ENCODE measurements around the gene FOXJ3. TPM values are rescaled to one million over a fixed set of nuclear protein-coding genes. Genes with fewer than 3 reads are reported as not detected.
A peak's percentile ranks its signal among the peaks of the same experiment; 100 is the strongest.

FOXJ3 gene
- total RNA-seq, 2 experiments from 2014 or later = 41.5 to 44.5 TPM

DNA sequence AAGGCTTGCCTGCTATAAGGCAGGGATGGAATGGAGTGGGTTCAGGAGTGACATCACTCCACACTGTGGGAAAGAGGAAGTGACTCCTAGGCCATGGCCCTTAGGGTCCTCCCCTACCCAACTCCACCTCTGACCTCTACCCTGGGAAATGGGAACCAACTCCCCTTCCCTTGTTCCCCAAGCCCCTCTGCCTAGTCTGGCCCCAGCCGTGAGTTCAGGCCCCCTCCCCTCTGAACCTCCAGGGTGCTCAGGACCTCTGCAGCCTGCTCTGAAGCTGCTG lies 166.7 kb downstream of the FOXJ3 start:
- H3K9me3 Mint-ChIP-seq (ENCODE audit: insufficient read depth) = no peaks in the 10 kb centered on the region
- no peak overlapping the region for H3K4me3 Mint-ChIP-seq
- no peaks in the 10 kb centered on the region for H3K27me3 Mint-ChIP-seq (ENCODE audit: low read depth)
- ChIA-PET CTCF (no interaction called here), POLR2A (no interaction called here)
- no peak for DNase-seq
- H3K4me1 Mint-ChIP-seq (ENCODE audit: low read depth) = no peaks in the 10 kb centered on the region
- no peak for ATAC-seq
- H3K36me3 Mint-ChIP-seq (ENCODE audit: low read depth) = no peaks in the 10 kb centered on the region
- no peak overlapping the region for H3K27ac Mint-ChIP-seq

DNA sequence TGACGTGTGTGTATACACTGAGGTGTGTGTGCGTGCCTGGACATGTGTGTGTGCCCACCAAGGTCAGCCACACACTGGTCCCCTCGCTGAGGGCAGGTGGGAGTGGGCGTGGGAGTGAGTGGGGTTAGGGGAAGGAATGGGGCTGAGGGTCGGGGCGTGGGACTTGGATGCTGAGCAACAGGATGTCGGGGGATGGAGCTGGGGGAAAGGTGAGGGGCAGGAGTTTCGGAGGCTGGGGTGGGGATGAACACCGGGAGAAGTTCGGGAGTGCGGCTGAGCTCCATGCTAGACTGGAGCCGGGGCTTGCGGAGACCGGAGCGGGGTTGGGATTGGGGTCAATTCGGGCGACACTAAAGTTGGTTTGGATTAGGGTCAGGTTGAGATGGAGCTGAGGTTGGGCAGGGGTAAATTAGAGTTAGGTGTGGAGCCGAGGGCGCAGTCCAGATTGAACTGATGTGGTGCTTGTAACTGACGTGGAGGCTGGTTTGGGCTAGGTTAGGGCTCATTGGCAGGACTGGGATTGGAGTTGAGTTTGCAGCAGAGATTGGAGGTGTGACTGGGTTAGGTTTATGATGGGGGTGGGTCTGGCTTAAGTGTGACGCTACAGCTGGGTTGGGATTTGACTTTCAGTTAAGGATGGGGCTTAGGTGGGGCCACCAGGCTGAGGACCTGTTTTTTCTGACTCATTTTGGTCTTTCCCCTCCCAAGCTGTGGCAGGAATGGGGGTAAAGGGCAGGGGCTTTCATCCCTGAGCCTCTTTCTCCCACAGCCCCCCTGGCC lies 167.2 kb downstream of the FOXJ3 start:
- POLR2A ChIA-PET = no interaction called here
- ATAC-seq (no peak), DNase-seq (no peak)
- CTCF ChIA-PET = no interaction called here
- Mint-ChIP-seq H3K4me1 (ENCODE audit: low read depth) (no peaks in the 10 kb centered on the region), H3K36me3 (ENCODE audit: low read depth) (no peaks in the 10 kb centered on the region), H3K4me3 (no peak overlapping the region), H3K27ac (no peak overlapping the region), H3K9me3 (ENCODE audit: insufficient read depth) (no peaks in the 10 kb centered on the region), H3K27me3 (ENCODE audit: low read depth) (no peaks in the 10 kb centered on the region)

DNA sequence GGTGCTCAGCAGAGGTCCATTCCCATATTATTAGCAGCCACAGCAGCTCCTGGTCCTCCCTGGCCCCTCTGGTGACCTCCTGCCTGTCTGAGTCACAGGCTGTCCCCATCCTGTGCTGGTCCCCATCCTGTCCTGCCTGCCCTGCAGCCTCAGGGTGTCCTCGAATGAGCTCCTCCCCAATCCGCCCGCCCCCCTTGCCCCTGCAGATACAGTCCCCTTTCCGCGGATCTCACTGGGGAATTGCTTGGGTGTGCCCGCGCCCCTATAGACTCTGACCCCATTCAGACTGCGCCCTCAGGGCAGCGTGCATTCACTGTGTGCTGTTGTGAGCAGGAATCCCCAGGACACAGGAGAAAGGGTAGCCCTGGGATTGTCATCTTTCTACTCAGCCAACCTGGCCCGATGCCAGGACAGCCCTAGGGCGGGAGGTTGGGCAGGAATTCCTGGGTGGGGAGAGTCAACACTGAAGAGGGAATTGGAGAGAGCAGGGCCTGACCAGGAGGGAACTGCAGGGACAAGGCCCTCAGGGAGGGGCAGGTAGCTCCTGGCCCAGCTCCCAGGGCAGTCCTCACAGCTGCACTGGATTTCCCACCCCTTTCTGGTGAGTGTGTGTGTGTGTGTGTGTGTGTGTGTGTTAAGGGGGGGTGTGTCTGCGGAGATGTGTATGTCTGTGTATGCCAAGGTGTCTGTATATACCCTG lies 169.4 kb downstream of the FOXJ3 start:
- no peak for ATAC-seq
- ChIA-PET POLR2A (no interaction called here), CTCF (interaction anchor here (6.1 kb wide), 1 partner anchor 7 kb away, joined by 32 read pairs; no protein-coding TSS in a partner anchor)
- Mint-ChIP-seq H3K4me3 (no peak overlapping the region), H3K27ac (no peak overlapping the region), H3K27me3 (ENCODE audit: low read depth) (peaks cover 4% of the 10 kb centered on the region), H3K9me3 (ENCODE audit: insufficient read depth) (peaks cover 10% of the 10 kb centered on the region), H3K36me3 (ENCODE audit: low read depth) (no peaks in the 10 kb centered on the region), H3K4me1 (ENCODE audit: low read depth) (peaks cover 6% of the 10 kb centered on the region)
- DNase-seq = no peak

DNA sequence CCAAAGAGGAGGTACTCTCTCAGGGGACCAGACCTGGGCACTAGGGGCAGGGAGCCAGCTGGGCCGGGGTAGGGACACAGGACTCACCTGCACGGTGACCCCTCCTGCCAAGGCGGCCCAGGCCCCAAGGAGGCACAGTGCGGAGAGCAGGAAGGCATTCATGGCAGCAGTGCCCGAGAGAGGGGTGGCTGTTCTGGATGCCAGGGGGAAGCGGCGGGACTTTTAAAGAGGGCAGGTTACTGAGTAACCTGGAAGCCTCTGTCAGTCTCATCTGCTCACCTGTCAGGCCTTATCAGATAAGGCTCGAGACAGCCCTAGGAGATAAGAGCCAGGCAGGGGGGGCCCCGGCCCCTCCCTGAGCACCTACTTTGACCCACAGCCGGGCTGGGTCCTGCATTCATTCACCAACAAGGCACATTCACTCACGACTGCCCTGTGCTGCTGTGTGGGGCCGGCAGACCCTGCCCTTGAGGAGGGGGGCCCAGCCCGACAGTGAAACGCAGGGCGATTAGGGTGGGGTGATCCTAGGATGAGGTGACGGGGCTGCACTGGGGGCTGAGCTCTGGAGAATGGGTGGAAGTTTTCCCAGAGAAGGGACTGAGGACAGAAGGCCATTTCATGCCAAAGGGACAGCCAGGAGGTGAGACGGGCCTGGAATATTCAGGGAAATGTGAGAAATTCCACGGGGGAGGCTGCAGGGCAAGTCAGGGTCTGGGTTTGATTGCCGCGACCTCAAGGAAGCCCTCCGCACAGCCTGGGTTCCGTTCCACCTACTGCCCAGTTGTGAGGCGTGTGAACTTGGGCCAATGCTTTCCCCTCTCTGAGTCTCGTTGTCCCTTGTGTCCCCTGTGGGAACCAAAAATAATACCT lies 170.2 kb downstream of the FOXJ3 start, which contains the start of gene GUCA2A:
GUCA2A (minus strand) TSS at position 195 of the 870 bp plus-strand sequence; CDS start at position 162, 33 bp downstream.
- CTCF ChIA-PET = interaction anchor here (6.1 kb wide), 1 partner anchor 8 kb away, joined by 32 read pairs; no protein-coding TSS in a partner anchor
- H3K27me3 Mint-ChIP-seq (ENCODE audit: low read depth) = peaks cover 5% of the 10 kb centered on the region
- H3K4me3 Mint-ChIP-seq = no peak within 1 kb of the TSS
- DNase-seq (no peak), ATAC-seq (no peak)
- no peaks in the 10 kb centered on the region for H3K36me3 Mint-ChIP-seq (ENCODE audit: low read depth)
- H3K27ac Mint-ChIP-seq = no peak within 1 kb of the TSS
- POLR2A ChIA-PET = no interaction called here
- peaks cover 13% of the 10 kb centered on the region for H3K9me3 Mint-ChIP-seq (ENCODE audit: insufficient read depth)
- peaks cover 6% of the 10 kb centered on the region for H3K4me1 Mint-ChIP-seq (ENCODE audit: low read depth)

DNA sequence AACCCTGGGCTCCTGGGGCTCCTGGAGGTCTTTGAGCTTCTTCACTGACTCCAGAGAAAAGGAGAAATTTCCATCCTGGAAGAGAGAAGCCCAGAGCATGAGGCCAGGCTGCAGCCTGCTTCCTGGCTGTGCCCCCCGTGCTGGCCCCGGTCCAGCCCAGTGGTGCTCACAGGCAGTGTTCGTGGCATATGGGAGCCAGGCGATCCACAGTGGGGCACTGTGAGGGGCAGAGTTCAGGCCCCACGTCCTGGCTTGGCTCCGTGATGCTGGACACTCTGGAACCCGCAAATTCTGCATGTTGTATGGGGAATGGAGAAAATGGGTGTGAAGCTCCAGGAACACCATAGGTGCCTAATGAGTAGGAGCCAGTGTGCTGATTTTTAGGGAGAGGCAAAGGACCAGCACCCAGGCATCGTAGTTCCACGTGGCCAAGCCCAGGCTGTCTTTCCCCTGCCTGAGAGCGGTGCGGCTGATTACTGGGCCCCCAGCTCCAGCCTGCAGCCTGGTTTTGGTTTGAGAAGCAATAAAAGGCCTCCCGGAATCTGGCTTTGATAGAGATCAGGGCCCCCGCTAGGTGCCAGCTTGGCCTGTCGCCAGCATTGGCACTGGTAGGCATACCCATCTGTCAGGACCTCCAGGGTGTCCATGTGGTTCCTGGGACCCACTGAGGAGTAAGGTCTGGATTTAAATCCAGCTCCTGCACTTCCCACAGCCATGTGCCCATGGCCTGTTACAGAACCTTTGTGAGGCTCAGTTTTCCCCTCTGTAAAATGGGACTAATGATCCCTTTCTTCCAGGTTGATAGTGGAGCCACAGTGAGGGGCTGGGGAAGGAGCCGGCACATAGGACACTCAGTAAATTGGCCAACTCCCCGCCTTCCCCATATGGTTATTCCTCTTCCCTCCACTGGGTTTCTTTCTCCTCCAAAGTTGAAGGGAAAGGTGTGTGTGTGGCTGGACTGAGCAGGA lies 171.2 kb downstream of the FOXJ3 start:
- Mint-ChIP-seq H3K4me3 (no peak overlapping the region), H3K27ac (no peak overlapping the region), H3K27me3 (ENCODE audit: low read depth) (peaks cover 8% of the 10 kb centered on the region), H3K9me3 (ENCODE audit: insufficient read depth) (peaks cover 13% of the 10 kb centered on the region), H3K36me3 (ENCODE audit: low read depth) (no peaks in the 10 kb centered on the region), H3K4me1 (ENCODE audit: low read depth) (peaks cover 6% of the 10 kb centered on the region)
- ChIA-PET CTCF (interaction anchor here (6.1 kb wide), 1 partner anchor 9 kb away, joined by 32 read pairs; no protein-coding TSS in a partner anchor), POLR2A (no interaction called here)
- DNase-seq (no peak), ATAC-seq (no peak)

DNA sequence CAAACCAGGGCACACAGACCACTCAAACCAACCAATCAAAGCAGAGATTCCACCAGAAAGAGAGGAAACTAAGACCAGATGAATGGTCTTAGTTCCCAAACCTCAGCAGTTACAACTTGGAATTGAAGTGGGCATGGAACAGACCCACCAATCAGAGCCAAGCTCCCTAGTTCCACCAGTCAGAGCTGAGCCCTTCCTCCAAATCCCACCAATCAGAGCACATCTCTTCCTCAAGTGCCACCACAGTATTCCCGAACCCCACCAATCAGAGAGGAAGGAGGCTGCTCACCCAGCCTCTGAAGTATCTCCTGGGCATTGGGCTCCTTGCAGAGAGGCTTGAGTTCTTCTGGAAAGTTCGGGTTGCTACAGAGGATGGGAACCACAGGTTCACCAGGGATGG lies 171.9 kb downstream of the FOXJ3 start:
- H3K4me1 Mint-ChIP-seq (ENCODE audit: low read depth) = peaks cover 6% of the 10 kb centered on the region
- no peak overlapping the region for H3K4me3 Mint-ChIP-seq
- no peak overlapping the region for H3K27ac Mint-ChIP-seq
- ATAC-seq (no peak), DNase-seq (no peak)
- peaks cover 13% of the 10 kb centered on the region for H3K9me3 Mint-ChIP-seq (ENCODE audit: insufficient read depth)
- POLR2A ChIA-PET = no interaction called here
- no peaks in the 10 kb centered on the region for H3K36me3 Mint-ChIP-seq (ENCODE audit: low read depth)
- CTCF ChIA-PET = interaction anchor here (6.1 kb wide), 1 partner anchor 10 kb away, joined by 32 read pairs; no protein-coding TSS in a partner anchor
- H3K27me3 Mint-ChIP-seq (ENCODE audit: low read depth) = peaks cover 8% of the 10 kb centered on the region

DNA sequence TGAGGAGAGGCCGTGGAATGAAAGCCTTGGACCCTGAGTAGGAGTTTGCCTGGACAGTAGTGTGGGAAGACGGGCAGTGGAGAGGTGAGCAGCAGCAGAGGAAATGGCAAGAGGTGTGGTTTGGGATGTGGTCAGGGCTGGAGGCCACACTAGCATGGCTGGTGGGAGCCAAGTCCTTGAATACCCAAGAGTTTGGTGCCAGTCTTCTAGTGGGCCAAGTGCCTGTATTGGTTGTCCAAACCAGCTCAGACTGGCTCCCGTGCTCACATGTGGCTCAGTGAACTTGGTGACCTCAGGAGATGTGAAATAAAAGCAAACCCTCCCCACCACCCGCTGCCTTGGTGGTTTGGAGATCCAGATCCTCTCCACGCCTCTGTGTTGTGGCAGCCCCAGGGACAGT lies 172.9 kb downstream of the FOXJ3 start:
- CTCF ChIA-PET = interaction anchor here (6.1 kb wide), 1 partner anchor 11 kb away, joined by 32 read pairs; no protein-coding TSS in a partner anchor
- Mint-ChIP-seq H3K36me3 (ENCODE audit: low read depth) (no peaks in the 10 kb centered on the region), H3K27me3 (ENCODE audit: low read depth) (peaks cover 8% of the 10 kb centered on the region), H3K27ac (no peak overlapping the region), H3K9me3 (ENCODE audit: insufficient read depth) (peaks cover 13% of the 10 kb centered on the region), H3K4me1 (ENCODE audit: low read depth) (peaks cover 14% of the 10 kb centered on the region), H3K4me3 (no peak overlapping the region)
- DNase-seq (no peak), ATAC-seq (no peak)
- POLR2A ChIA-PET = no interaction called here

DNA sequence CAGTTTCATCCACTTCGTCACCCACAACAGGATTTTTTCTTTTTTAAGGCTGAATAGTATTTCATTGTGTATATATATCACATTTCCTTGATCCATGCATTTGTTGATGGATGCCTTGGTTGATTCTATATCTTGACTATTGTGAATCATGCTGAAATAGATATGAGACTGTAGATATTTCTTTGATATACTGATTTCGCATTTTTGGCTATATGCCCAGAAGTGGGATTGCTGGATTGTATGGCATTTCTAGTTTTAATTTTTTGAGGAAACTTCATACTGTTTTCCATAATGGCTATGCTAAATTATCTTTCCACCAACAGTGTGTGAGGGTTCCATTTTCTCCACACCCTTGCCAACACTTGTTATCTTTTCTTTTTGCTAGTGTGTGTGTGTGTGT lies 176.8 kb downstream of the FOXJ3 start:
- H3K4me1 Mint-ChIP-seq (ENCODE audit: low read depth) = peaks cover 14% of the 10 kb centered on the region
- no peak for DNase-seq
- H3K4me3 Mint-ChIP-seq = no peak overlapping the region
- H3K36me3 Mint-ChIP-seq (ENCODE audit: low read depth) = no peaks in the 10 kb centered on the region
- CTCF ChIA-PET = interaction anchor here (0.6 to 4.1 kb wide), 4 partner anchors 11 to 1453 kb away, joined by 3 to 29 read pairs (median 4); no protein-coding TSS in a partner anchor
- H3K9me3 Mint-ChIP-seq (ENCODE audit: insufficient read depth) = peaks cover 13% of the 10 kb centered on the region
- ATAC-seq = no peak
- no peak overlapping the region for H3K27ac Mint-ChIP-seq
- peaks cover 8% of the 10 kb centered on the region for H3K27me3 Mint-ChIP-seq (ENCODE audit: low read depth)
- POLR2A ChIA-PET = interaction anchor here (0.6 kb wide), 1 partner anchor 14 kb away, joined by 3 read pairs; no protein-coding TSS in a partner anchor

DNA sequence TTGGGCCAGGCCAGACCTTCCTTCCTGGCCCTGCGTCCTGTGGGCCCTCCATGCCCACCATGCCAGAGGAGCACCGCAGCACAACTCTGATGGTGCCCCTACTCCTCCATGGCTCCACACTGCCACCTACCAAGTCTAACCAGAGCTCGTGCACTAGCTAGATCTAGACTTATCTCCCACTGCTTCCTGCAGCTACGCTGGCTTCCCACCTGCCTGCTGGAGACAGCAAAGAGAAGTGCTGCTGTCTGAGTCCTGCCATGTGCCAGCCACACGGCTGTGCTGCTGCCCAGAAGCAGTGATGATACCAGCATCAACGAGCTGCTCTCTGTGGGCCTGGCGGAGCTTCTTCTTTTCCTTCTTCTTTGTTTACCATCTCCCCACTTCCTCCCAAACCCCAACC lies 177.4 kb downstream of the FOXJ3 start:
- peaks cover 8% of the 10 kb centered on the region for H3K27me3 Mint-ChIP-seq (ENCODE audit: low read depth)
- CTCF ChIA-PET = interaction anchor here (0.6 to 4.1 kb wide), 4 partner anchors 10 to 1453 kb away, joined by 3 to 29 read pairs (median 4); no protein-coding TSS in a partner anchor
- peaks cover 14% of the 10 kb centered on the region for H3K4me1 Mint-ChIP-seq (ENCODE audit: low read depth)
- ATAC-seq (peak; percentile 42), DNase-seq (peak; percentile 25)
- no peaks in the 10 kb centered on the region for H3K36me3 Mint-ChIP-seq (ENCODE audit: low read depth)
- H3K27ac Mint-ChIP-seq = peak overlapping the region; percentile 22
- POLR2A ChIA-PET = no interaction called here
- H3K9me3 Mint-ChIP-seq (ENCODE audit: insufficient read depth) = peaks cover 13% of the 10 kb centered on the region
- H3K4me3 Mint-ChIP-seq = no peak overlapping the region

DNA sequence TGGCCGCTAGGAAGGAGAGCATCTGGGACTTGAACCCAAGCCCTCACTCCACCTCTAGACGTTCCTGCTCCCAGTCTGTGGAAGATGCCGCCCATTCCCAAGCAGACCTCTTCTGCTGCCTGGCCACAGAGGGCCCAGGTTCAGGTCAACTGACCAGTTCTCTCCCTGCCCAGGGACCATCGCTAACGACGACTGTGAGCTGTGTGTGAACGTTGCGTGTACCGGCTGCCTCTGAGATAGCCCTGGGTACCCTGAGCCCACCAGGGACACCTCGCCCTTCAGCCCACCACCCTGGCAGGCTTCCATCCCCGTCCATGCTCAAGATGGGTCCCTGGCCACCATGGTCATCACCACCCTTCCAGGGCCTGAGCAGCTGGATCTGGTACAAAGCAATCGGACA lies 179.7 kb downstream of the FOXJ3 start:
- peaks cover 9% of the 10 kb centered on the region for H3K27me3 Mint-ChIP-seq (ENCODE audit: low read depth)
- no peak overlapping the region for H3K4me3 Mint-ChIP-seq
- ATAC-seq (no peak), DNase-seq (no peak)
- no peaks in the 10 kb centered on the region for H3K36me3 Mint-ChIP-seq (ENCODE audit: low read depth)
- H3K4me1 Mint-ChIP-seq (ENCODE audit: low read depth) = peaks cover 8% of the 10 kb centered on the region
- ChIA-PET CTCF (interaction anchor here (1.2 to 4.1 kb wide), 2 partner anchors 18 to 581 kb away, joined by 3 to 29 read pairs; no protein-coding TSS in a partner anchor), POLR2A (no interaction called here)
- H3K27ac Mint-ChIP-seq = no peak overlapping the region
- H3K9me3 Mint-ChIP-seq (ENCODE audit: insufficient read depth) = peaks cover under 1% of the 10 kb centered on the region

DNA sequence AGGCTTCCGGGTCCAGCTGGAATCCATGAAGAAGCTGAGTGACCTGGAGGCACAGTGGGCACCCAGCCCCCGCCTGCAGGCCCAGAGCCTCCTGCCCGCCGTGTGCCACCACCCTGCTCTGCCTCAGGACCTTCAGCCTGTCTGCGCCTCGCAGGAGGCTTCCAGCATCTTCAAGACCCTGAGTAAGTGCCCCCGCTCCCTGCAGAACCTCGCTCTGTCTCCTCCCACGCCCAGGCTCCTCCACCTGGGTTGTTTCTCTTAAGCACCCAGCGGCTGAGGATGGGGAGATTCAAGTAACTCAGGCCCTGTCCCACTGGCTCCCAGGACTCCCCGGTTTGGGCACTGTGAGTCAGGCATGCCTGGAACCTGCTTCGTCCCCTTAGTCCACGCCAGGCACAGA lies 180.3 kb downstream of the FOXJ3 start:
- Mint-ChIP-seq H3K27ac (no peak overlapping the region), H3K9me3 (ENCODE audit: insufficient read depth) (no peaks in the 10 kb centered on the region), H3K36me3 (ENCODE audit: low read depth) (no peaks in the 10 kb centered on the region), H3K27me3 (ENCODE audit: low read depth) (peaks cover 8% of the 10 kb centered on the region), H3K4me1 (ENCODE audit: low read depth) (peaks cover 8% of the 10 kb centered on the region), H3K4me3 (no peak overlapping the region)
- POLR2A ChIA-PET = no interaction called here
- DNase-seq (no peak), ATAC-seq (no peak)
- CTCF ChIA-PET = interaction anchor here (1.2 to 4.1 kb wide), 2 partner anchors 19 to 580 kb away, joined by 3 to 29 read pairs; no protein-coding TSS in a partner anchor
